Medulla oblongata (tissue), 1 donor: Measurements from ENCODE around the gene SENP6.
"Not testable (repeated sequence)": the region's sequence is repeated elsewhere in the genome, so short reads cannot be mapped to it uniquely, and the experiment has no call there.

Experiments
- DNase-seq: peaks from one replicate; pipeline ENCODE4 v3.0.0-alpha.2; 2015; ENCODE audit errors: extremely low spot score

SENP6 gene

DNA sequence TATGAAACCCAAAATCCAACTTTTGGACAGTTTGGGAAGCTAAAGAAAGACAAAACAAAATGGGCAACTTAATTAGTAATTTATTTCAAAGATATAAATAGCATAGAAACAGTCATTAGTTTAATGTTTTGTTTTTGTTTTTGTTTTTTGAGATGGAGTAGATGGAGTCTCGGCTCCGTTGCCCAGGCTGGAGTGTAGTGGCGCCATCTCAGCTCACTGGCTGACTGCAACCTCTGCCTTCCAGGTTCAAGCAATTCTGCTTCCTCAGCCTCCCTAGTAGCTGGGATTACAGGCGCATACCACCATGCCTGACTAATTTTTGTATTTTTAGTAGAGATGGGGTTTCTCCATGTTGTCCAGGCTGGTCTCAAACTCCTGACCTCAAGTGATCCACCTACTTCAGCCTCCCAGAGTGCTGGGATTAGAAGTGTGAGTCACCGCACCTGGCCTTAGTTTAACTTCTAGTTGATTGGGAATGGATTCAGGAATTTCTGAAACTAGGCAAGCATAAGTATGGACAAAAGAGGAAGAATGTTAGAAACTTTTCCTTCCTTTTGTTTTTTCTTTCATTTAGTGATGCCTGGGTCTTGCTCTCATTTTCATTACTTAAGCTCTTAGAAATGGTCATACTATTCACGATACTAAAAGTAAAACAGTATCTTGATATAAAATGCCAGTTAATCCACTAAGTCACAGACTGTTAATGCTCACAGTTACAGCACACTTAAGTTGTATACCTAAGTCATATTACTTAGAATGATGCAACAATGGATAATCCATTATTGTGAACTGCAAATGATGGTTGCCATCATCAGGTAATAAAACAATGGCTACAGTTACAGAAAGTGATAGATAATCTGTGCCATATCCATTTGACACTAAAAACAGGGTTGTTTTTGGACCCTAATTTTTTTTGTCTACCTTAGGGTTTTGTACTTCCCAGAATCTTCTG is 8.2 kb downstream of the SENP6 start:
- no peak for DNase-seq

DNA sequence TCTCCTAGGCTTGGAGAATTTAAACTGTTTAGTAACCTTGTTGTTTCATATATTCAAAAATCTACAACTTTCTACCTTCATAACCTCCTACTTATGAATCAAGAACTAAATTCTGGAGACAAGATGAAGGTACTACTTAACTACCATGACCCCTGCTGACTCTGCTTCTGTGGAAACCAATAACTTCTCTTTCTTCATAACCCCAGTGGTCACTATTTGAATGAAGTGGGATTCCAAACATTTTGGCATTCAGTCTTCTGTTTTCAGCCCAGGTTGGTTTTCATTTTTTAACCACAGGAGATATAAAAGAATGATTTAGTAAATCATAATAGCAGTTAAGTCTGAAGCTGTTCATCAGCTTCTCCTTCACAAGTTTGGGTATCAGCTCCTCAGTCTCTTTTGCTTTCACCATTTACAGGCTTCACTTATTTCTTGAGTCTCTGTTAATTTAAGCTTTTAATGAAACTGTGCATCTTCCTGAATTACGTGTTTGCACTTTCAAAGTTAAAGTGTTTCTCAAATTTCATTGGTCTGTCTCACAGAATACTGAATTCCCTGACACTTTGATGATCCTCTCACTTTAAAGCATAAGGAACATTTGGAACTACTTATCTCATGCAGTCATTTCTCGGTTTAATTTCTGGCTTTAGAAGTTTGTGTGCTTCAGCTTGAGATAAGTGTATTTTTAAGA is 9.5 kb downstream of the SENP6 start:
- no peak for DNase-seq

GRCh38 chr6:75611702-75612375 is 10.2 kb downstream of the SENP6 start:
- DNase-seq, result no peak

- no peak for DNase-seq
Measured at GRCh38 chr6:75612434-75612833, 10.8 kb downstream of the SENP6 start.

- no peak for DNase-seq
Measured at GRCh38 chr6:75613056-75613501, 11.4 kb downstream of the SENP6 start.

- no peak for DNase-seq
Measured at GRCh38 chr6:75618437-75618836, 16.8 kb downstream of the SENP6 start.

GRCh38 chr6:75619230-75619899 is 17.7 kb downstream of the SENP6 start:
- DNase-seq, result no peak

- no peak for DNase-seq
Measured at GRCh38 chr6:75620381-75621304, 19.0 kb downstream of the SENP6 start.

DNA sequence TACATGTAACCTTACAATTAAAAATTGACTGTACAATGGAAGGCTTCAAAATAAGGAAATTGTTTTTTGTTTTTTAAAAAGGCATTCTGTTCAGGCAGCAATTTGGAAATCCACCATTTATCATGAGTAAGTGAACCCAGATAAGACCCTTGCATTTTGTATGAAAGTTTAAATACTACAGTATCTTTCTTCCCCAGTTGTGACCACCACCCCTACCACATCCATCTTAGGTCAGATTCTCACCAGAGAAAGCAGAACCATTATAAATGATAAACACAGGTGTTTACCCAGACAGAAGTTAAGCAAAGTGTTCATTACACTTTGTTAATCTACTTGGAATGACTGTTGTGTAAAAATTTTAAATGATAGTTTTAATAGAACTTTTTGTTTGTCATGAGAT is 20.2 kb downstream of the SENP6 start:
- DNase-seq, result no peak

DNA sequence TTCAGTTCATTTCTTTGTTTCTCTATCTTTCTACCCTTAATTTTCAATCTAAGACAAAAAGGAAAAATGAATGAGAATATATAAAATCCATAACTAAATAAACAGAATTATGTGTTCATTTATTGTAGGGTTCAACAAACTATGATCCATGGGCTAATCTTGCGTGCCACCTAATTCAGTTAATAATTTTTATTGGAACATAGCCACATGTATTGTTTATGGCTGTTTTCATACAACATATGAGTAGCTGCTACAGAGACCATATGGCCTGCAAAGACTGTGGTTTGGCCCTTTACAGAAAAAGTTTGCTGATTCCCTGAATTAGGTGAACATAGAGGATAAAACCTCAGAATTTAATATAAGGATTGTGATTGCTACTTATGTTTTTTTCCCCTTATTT is 21.8 kb downstream of the SENP6 start:
- no peak for DNase-seq

- no peak for DNase-seq
Measured at GRCh38 chr6:75624335-75624734, 22.7 kb downstream of the SENP6 start.

- no peak for DNase-seq
Measured at GRCh38 chr6:75624988-75625387, 23.3 kb downstream of the SENP6 start.

GRCh38 chr6:75626561-75626960 is 24.9 kb downstream of the SENP6 start:
- DNase-seq, result no peak

GRCh38 chr6:75627708-75628107 is 26.0 kb downstream of the SENP6 start:
- not testable (repeated sequence) for DNase-seq

GRCh38 chr6:75631859-75632635 is 30.4 kb downstream of the SENP6 start:
- DNase-seq, result no peak

- no peak for DNase-seq
Measured at GRCh38 chr6:75633045-75633444, 31.4 kb downstream of the SENP6 start.

GRCh38 chr6:75642311-75642710 is 40.6 kb downstream of the SENP6 start:
- no peak for DNase-seq

GRCh38 chr6:75643173-75643572 is 41.5 kb downstream of the SENP6 start:
- no peak for DNase-seq

- DNase-seq, result no peak
Measured at GRCh38 chr6:75656479-75656878, 54.8 kb downstream of the SENP6 start.

DNA sequence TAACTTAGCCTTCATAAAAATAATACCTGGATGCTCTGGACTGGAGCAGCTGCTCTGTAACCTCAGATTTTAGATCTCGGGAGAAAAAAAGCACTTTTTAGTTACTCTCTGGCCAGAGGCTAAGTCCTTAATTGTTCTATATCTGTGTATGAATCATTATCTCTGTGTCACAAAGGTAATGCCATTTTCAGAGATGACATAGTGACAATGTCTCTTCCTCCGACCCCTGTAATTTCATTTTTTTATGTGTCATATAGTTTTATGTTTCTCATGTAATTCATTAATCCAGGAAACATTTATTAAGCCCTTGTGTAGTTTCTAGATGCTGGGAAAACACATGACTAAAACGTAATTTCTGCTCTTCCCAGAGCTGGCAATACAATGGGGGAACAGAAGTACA is 55.6 kb downstream of the SENP6 start:
- no peak for DNase-seq
